Body of pancreas (tissue), 4 donors: ENCODE results near the gene LUC7L.
"Not testable (repeated sequence)": the region's sequence is repeated elsewhere in the genome, so short reads cannot be mapped to it uniquely, and the experiment has no call there.

Experiments used
- POLR2A ChIP-seq, 3 donors: fragments of 450-650 bp; IDR thresholded peaks; one replicate each; pipeline ENCODE4 v1.6.1; 2016; ENCODE audit warnings: antibody characterized with exemption in 3 of 3, mild to moderate bottlenecking in 2 of 3
- TF ChIP-seq, protein P1 (sequence below), 7 experiments: fragments of 450-650 bp in 4 of 7; fragments of 200-600 bp in 3 of 7; sonication (generic) in 3 of 7; IDR thresholded peaks; one replicate each; pipeline ENCODE4 v1.5.1; 2016 to 2019; ENCODE audit warnings: antibody characterized with exemption in 7 of 7

DNA sequence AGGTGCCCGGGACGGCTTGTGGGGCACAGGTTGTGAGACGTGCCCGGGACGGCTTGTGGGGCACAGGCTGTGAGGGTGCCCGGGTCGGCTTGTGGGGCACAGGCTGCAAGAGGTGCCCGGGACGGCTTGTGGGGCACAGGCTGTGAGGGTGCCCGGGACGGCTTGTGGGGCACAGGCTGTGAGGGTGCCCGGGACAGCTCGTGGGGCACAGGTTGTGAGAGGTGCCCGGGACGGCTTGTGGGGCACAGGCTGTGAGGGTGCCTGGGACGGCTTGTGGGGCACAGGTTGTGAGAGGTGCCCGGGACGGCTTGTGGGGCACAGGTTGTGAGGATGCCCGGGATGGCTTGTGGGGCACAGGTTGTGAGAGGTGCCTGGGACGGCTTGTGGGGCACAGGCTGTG lies 69.0 kb downstream of the LUC7L start:
- TF ChIP-seq, protein P1, sequence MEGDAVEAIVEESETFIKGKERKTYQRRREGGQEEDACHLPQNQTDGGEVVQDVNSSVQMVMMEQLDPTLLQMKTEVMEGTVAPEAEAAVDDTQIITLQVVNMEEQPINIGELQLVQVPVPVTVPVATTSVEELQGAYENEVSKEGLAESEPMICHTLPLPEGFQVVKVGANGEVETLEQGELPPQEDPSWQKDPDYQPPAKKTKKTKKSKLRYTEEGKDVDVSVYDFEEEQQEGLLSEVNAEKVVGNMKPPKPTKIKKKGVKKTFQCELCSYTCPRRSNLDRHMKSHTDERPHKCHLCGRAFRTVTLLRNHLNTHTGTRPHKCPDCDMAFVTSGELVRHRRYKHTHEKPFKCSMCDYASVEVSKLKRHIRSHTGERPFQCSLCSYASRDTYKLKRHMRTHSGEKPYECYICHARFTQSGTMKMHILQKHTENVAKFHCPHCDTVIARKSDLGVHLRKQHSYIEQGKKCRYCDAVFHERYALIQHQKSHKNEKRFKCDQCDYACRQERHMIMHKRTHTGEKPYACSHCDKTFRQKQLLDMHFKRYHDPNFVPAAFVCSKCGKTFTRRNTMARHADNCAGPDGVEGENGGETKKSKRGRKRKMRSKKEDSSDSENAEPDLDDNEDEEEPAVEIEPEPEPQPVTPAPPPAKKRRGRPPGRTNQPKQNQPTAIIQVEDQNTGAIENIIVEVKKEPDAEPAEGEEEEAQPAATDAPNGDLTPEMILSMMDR (IDR thresholded peaks at IDR 0.05), result not testable (repeated sequence)
- not testable (repeated sequence) for TF ChIP-seq POLR2A (IDR thresholded peaks at IDR 0.05)
